ENCODE data around the gene ZBED4. TPM values are rescaled to one million over a fixed set of nuclear protein-coding genes. Genes with fewer than 3 reads are reported as not detected.

ZBED4 gene
- total RNA-seq, result 17.0 and 18.6 TPM in 2 replicates

GRCh38 chr22:49852898-49853894 lies at the start of gene ZBED4:
TSS of gene ZBED4 (plus strand) at chr22:49853844. CDS start at chr22:49883663, 29,819 bp downstream.

GRCh38 chr22:49827853-49828598 lies 25.6 kb upstream of the ZBED4 start, which contains the start of gene BRD1:
TSS of gene BRD1 (minus strand) at chr22:49827873. CDS start at chr22:49824317, 3,556 bp downstream.

GRCh38 chr22:49917974-49918910 lies 64.6 kb downstream of the ZBED4 start, which contains the start of the genes ALG12 and CRELD2:
TSS of gene ALG12 (minus strand) at chr22:49918438. CDS start at chr22:49913765, 4,673 bp downstream.
TSS of gene CRELD2 (plus strand) at chr22:49918634. CDS start at chr22:49918770, 136 bp downstream.

Other genes with a start within 250 kb of the ZBED4 start
- 19.9 and 28.8 TPM in 2 replicates for gene BRD1, start 26.0 kb upstream of the ZBED4 start, total RNA-seq
- gene ALG12, start 64.6 kb downstream of the ZBED4 start, total RNA-seq, result 21.3 and 24.8 TPM in 2 replicates
- gene CRELD2, start 64.8 kb downstream of the ZBED4 start, total RNA-seq, result 29.9 and 53.4 TPM in 2 replicates
- gene PIM3, start 106.9 kb downstream of the ZBED4 start, total RNA-seq, result 37.5 and 63.6 TPM in 2 replicates
- 0.25 TPM in 1 of 2 replicates, not detected in the other for gene IL17REL, start 158.9 kb downstream of the ZBED4 start, total RNA-seq
- gene TTLL8, start 204.5 kb downstream of the ZBED4 start, total RNA-seq, result not detected in 2 replicates
- not detected in 2 replicates for gene MLC1, start 231.6 kb downstream of the ZBED4 start, total RNA-seq
- under 0.01 and 0.76 TPM in 2 replicates for gene MOV10L1, start 236.2 kb downstream of the ZBED4 start, total RNA-seq

All from mesangial cell (primary cell).